ENCODE data around the gene PNMT. TPM values are rescaled to one million over a fixed set of nuclear protein-coding genes. Genes with fewer than 3 reads are reported as not detected.

Gene PNMT
- total and polyA plus RNA-seq, 2 experiments from 2014 or later = 1.9 to 2.5 TPM

- TF ChIP-seq REST (IDR thresholded peaks at IDR 0.05; ENCODE audit: unreplicated experiment) (no peak), EZH2phosphoT487 (IDR thresholded peaks at IDR 0.05; ENCODE audit: unreplicated experiment) (no peak)
Measured at GRCh38 chr17:39626171-39627046, 41.8 kb upstream of the PNMT start, which contains the start of gene PPP1R1B (continued).

GRCh38 chr17:39627047-39627711 lies 41.1 kb upstream of the PNMT start:
- H3K4me3 ChIP-seq = peak overlapping the region; percentile 91
- H3K4me2 ChIP-seq = peak overlapping the region; percentile 95
- H3K9me3 Mint-ChIP-seq = no peaks in the 10 kb centered on the region; the same call in 2 of the 3 replicates
- no peak for DNase-seq (ENCODE audit: low spot score)
- ATAC-seq = peak; percentile 16
- no peaks in the 10 kb centered on the region for H3K9me2 ChIP-seq (ENCODE audit: insufficient read depth)
- H3K36me3 Mint-ChIP-seq (ENCODE audit: low read depth) = 0 out of 3 replicates have a peak, but pooled peaks cover 2% of the 10 kb centered on the region
- H3K36me3 ChIP-seq (ENCODE audit: insufficient read depth) = no peaks in the 10 kb centered on the region
- H2AFZ ChIP-seq = peak overlapping the region; percentile 91; the same call in 1 of the 2 replicates
- H3K4me1 ChIP-seq (ENCODE audit: insufficient read depth) = peaks cover 50% of the 10 kb centered on the region
- H3K79me2 ChIP-seq (replicated peaks; ENCODE audit: insufficient read depth) = no peaks in the 10 kb centered on the region
- H3K27me3 ChIP-seq (ENCODE audit: insufficient read depth) = peaks cover 69% of the 10 kb centered on the region
- 0 out of 2 replicates have a peak, but pooled peaks cover 10% of the 10 kb centered on the region for H3F3A ChIP-seq (replicated peaks; ENCODE audit: low read depth)
- H3K27ac ChIP-seq (ENCODE audit: low read depth) = no peak overlapping the region
- H4K20me1 ChIP-seq (replicated peaks; ENCODE audit: insufficient read depth) = no peaks in the 10 kb centered on the region
- no peak overlapping the region for H3K27ac Mint-ChIP-seq
- peaks cover 64% of the 10 kb centered on the region for H3K27me3 Mint-ChIP-seq (ENCODE audit: insufficient read depth, low read depth, poor library complexity)
- peak overlapping the region; percentile 86 for H3K4me3 Mint-ChIP-seq
- TF ChIP-seq EZH2 (IDR thresholded peaks at IDR 0.05; ENCODE audit: low read depth, unreplicated experiment) = peak; percentile 2
- TF ChIP-seq ZNF331 (CRISPR knock-in tag; IDR thresholded peaks at IDR 0.05; ENCODE audit: low read depth) = no peak
- peaks cover 69% of the 10 kb centered on the region for H3K4me1 Mint-ChIP-seq

- DNase-seq (ENCODE audit: low spot score) (peak; percentile 38), ATAC-seq (peak; percentile 4)
- no peak overlapping the region for H2AFZ ChIP-seq
- H3K27ac ChIP-seq (ENCODE audit: low read depth) = no peak overlapping the region
- Mint-ChIP-seq H3K36me3 (ENCODE audit: low read depth) (0 out of 3 replicates have a peak, but pooled peaks cover 2% of the 10 kb centered on the region), H3K9me3 (no peaks in the 10 kb centered on the region; the same call in 2 of the 3 replicates), H3K27me3 (ENCODE audit: insufficient read depth, low read depth, poor library complexity) (peaks cover 60% of the 10 kb centered on the region), H3K4me3 (peak overlapping the region; percentile 86), H3K4me1 (peaks cover 74% of the 10 kb centered on the region), H3K27ac (no peak overlapping the region)
- peak overlapping the region; percentile 91 for H3K4me3 ChIP-seq
- H3K36me3 ChIP-seq (ENCODE audit: insufficient read depth) = no peaks in the 10 kb centered on the region
- TF ChIP-seq EZH2 (IDR thresholded peaks at IDR 0.05; ENCODE audit: low read depth, unreplicated experiment) (peak; percentile 4), ZNF331 (CRISPR knock-in tag; IDR thresholded peaks at IDR 0.05; ENCODE audit: low read depth) (no peak)
- no peaks in the 10 kb centered on the region for H4K20me1 ChIP-seq (replicated peaks; ENCODE audit: insufficient read depth)
- H3K4me1 ChIP-seq (ENCODE audit: insufficient read depth) = peaks cover 55% of the 10 kb centered on the region
- H3F3A ChIP-seq (replicated peaks; ENCODE audit: low read depth) = 0 out of 2 replicates have a peak, but pooled peaks cover 10% of the 10 kb centered on the region
- H3K79me2 ChIP-seq (replicated peaks; ENCODE audit: insufficient read depth) = no peaks in the 10 kb centered on the region
- H3K4me2 ChIP-seq = peak overlapping the region; percentile 95
- peaks cover 64% of the 10 kb centered on the region for H3K27me3 ChIP-seq (ENCODE audit: insufficient read depth)
- no peaks in the 10 kb centered on the region for H3K9me2 ChIP-seq (ENCODE audit: insufficient read depth)
Measured at GRCh38 chr17:39627712-39628516, 40.3 kb upstream of the PNMT start.
